GM12864 (cell line): ENCODE results near the gene CD8A.
"Not testable (repeated sequence)": the region's sequence is repeated elsewhere in the genome, so short reads cannot be mapped to it uniquely, and the experiment has no call there.

ENCODE experiments used
- DNase-seq: peaks from one replicate; pipeline ENCODE4 v3.0.0-alpha.2; 2011; ENCODE audit warnings: low read depth
- H3K4me3 ChIP-seq: 2 replicates; pipeline ENCODE4 v1.5.1; 2011; ENCODE audit warnings: mild to moderate bottlenecking, low read depth, low read length, control low read depth
- CTCF ChIP-seq: IDR thresholded peaks from 2 replicates; pipeline ENCODE4 v1.5.1; 2011; ENCODE audit warnings: low read depth, mild to moderate bottlenecking, moderate library complexity, low read length, control low read depth, inconsistent platforms; ENCODE audit errors: missing control alignments

Gene CD8A

DNA sequence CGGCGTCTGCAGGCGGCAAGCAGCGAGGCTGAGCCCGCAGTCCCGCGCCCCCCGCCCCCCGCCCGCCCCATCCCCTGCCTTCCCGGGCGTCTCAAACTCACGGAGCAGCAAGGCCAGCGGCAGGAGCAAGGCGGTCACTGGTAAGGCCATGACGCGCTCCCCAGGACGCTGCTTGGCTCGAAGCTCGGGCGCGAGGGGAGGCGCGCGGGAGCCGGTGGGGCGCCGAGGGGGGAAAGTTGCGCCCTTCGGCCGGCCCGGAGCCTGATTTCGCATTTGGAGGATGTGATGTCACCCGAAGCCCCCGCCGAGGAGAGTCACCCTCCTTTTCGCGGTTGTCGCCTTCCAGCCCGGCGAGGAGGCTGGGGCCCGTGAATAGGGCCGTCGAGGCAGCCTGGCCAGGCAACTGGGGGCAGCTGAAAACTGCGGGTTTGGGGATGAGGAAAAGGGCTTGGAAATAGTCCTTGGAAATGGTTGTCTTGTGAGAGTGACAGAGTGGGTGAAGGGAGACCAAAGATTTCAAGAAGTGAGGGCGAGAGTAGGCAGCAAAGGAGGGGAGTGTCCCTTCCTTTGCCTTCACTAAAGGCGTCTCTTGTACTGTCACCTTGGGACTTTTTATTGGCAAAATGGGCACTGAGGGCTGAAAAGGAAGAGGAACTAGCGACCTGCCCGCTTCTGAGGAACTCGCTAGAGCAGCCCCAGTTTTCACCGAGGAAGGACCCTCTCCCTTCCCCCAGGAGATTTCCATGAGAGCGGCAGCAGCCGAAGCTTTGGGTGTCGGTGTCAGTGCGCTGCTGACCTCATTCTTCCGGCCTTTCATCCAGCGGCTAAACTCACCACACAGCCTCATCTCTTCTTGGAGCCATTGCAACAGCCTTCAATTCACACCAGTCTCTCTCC is at the start of gene CD8A:
Gene CD8A, minus strand, starts transcription at position 238 of the 897 bp plus-strand sequence. Its CDS starts 88 bp downstream, at position 150.
- no peak for DNase-seq
- H3K4me3 ChIP-seq = no peak within 1 kb of the TSS

DNA sequence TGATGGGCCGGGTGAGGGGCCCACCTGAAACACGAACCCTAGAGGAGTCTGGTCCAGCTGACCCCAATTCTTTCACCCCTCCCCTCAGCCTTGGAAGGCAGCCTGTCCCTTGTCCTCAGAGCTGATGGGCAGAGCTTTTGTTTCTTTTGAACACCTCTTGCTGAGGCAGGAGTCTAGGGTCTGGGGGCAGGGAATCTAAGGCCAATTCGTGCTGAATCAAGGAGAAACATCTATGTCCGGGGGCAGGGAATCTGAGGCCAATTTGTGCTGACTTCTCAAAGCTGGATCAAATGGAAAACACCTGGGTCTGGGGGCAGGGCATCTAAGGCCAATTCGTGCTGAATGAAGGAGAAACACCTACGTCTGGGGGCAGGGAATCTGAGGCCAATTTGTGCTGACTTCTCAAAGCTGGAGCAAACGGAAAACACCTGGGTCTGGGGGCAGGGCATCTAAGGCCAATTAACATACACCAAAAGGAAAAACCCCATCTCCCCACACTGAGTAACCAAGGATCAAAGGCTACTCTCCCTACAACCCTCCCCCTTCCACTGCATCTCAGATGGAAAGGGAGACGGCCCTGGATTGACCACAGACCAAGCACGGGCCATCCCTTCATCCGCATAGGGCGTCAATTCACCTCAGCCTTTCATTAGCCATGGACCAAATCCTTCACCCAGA is 49.3 kb upstream of the CD8A start:
- not testable (repeated sequence) for DNase-seq, H3K4me3 ChIP-seq

More for the DNA sequence above, at the start of gene CD8A:
- no peak for TF ChIP-seq CTCF

DNA sequence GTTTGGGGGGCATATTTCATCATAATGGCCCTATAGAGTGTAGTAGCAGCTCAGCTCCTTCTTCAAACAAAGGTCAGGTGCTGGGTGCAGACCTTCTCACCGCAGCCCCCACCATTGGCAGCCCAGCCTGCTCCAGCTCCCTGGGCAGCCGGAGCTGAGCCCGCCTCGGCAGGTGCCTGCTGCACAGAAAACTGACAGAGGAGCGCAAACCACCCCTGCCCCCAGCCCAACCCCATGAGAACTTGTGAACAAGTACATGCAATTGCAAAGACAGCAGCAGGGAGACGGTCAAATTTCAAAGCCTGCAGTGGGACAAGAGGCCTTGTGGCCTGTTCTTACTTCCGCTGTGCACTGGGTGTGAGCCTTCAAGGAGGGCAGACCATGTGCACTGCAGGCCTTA is 48.7 kb upstream of the CD8A start:
- DNase-seq, H3K4me3 ChIP-seq: not testable (repeated sequence)

GRCh38 chr2:86837714-86838113 is 47.0 kb upstream of the CD8A start:
- not testable (repeated sequence) for H3K4me3 ChIP-seq, DNase-seq

DNA sequence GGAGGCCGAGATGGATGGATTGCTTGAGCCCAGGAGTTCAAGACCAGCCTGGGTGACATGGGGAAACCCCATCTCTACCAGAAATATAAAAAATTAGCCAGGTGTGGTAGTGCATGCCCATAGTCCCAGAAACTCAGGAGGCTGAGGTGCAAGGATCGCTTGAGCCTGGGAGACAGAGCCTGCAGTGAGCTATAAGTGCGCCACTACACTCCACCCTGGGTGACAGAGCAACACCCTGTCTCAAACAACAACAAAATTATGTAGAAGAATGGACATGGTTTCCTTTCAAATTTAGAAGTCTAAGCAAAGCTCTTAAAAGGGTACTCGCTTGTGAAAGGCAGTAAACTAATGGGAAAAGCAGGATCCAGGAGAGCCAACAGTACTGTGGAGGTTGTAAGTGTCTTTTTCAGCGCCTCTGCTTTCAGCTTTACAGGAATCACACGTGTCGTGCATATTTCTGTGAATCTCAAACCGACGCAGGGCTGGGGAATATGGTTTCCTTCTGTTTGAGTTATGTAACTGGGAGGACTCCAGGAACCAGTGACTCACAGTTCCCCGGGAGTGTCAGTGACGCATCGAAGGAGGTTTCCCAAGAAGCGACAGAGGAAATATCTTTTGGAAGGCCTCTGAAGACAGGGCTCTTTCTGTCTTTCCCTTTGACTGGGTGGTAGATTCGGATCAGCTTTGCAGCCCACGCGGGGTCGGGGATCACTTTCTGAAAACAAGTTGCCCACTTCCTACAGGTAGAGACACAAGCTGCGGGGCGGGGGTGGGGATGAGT is 46.4 kb upstream of the CD8A start:
- DNase-seq = not testable (repeated sequence)

DNA sequence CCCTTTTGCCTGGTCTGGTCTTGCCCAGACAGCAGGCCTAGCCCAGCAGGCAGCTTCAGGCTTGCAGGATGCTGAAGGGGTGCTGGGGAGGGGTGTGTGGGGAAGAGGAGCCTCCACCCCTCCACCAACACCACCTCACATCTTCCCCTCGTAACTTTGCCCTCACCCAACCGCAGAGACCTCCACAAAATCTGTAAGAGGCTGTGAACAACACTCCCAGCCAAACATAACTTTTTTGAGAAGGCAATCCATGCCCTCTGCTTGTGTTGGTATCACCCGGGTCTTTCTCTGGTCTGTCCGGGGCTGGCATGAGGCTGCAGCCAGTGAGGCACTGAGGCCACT is 44.8 kb upstream of the CD8A start:
- H3K4me3 ChIP-seq, DNase-seq: not testable (repeated sequence)

More for the DNA sequence above, 46.4 kb upstream of the CD8A start:
- H3K4me3 ChIP-seq = not testable (repeated sequence)

- no peak overlapping the region for H3K4me3 ChIP-seq
- TF ChIP-seq CTCF = no peak
- no peak for DNase-seq
These were observed 42.6 kb upstream of the CD8A start for GRCh38 chr2:86833315-86833714.

DNA sequence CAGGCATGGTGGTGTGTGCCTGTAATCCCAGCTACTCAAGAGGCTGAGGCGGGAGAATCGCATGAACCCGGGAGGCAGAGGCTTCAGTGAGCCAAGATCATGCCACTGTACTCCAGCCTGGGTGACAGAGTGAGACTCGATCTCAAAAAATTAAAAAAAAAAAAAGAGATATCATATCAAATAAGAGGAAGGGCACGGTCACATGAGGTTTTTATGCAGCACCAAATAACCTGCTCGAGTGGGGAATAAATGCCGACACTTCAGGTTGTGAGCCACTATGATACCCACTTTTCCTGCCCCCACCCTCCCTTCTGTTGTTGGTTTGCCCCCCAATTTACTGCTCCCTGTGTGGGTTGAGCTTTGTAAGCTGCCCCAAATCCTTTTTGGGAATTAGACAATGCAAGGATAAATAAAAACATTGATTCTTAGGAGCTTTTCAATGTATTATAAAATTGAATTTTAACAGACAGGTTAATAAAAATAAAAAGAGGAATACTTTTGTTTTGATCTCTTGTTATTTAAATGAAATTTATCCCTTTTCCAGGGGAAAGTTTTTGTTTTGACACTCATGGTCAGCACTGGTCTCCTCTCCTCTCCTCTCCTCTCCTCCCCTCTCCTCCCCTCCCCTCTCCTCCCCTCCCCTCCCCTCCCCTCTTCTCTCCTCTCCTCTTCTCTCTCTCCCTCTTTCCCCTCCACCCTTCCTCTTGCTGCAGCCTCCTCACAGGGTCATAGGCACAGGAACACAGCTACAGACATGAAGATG is 41.8 kb upstream of the CD8A start:
- H3K4me3 ChIP-seq = no peak overlapping the region
- DNase-seq = no peak
- no peak for TF ChIP-seq CTCF

GRCh38 chr2:86831537-86831936 is 40.8 kb upstream of the CD8A start:
- no peak for TF ChIP-seq CTCF
- no peak for DNase-seq
- no peak overlapping the region for H3K4me3 ChIP-seq
